NK-92 (cell line): Measurements from ENCODE around the gene C11orf86.
"Not testable (repeated sequence)": the region's sequence is repeated elsewhere in the genome, so short reads cannot be mapped to it uniquely, and the experiment has no call there.

Experiments
- DNase-seq: peaks from one replicate; lab custom pipeline; 2025; ENCODE audit not compliant: unreplicated experiment; lab: John Stamatoyannopoulos, UW

Gene C11orf86

GRCh38 chr11:66987924-66988637 is 13.0 kb downstream of the C11orf86 start:
- DNase-seq: no peak

- not testable (repeated sequence) for DNase-seq
These were observed 13.6 kb downstream of the C11orf86 start for GRCh38 chr11:66988741-66989140.

GRCh38 chr11:66989360-66989759 is 14.3 kb downstream of the C11orf86 start:
- DNase-seq: not testable (repeated sequence)

- DNase-seq: no peak
These were observed 16.9 kb downstream of the C11orf86 start for GRCh38 chr11:66992041-66992440.

- no peak for DNase-seq
These were observed 21.6 kb downstream of the C11orf86 start for GRCh38 chr11:66996609-66997273.

- no peak for DNase-seq
These were observed 24.5 kb downstream of the C11orf86 start for GRCh38 chr11:66999555-66999954.

GRCh38 chr11:67001332-67001731 is 26.2 kb downstream of the C11orf86 start:
- no peak for DNase-seq

- DNase-seq: no peak
These were observed 27.3 kb downstream of the C11orf86 start for GRCh38 chr11:67002297-67002913.

- no peak for DNase-seq
These were observed 27.9 kb downstream of the C11orf86 start for GRCh38 chr11:67002921-67003411.

GRCh38 chr11:67005200-67005599 is 30.1 kb downstream of the C11orf86 start:
- DNase-seq: not testable (repeated sequence)

- DNase-seq: no peak
These were observed 31.2 kb downstream of the C11orf86 start for GRCh38 chr11:67006029-67006884.

GRCh38 chr11:67007126-67007525 is 32.0 kb downstream of the C11orf86 start:
- DNase-seq: no peak

GRCh38 chr11:67010296-67010905 is 35.3 kb downstream of the C11orf86 start:
- no peak for DNase-seq

- DNase-seq: no peak
These were observed 38.5 kb downstream of the C11orf86 start for GRCh38 chr11:67013511-67014045.

GRCh38 chr11:67014343-67014742 is 39.2 kb downstream of the C11orf86 start:
- no peak for DNase-seq

- no peak for DNase-seq
These were observed 39.9 kb downstream of the C11orf86 start for GRCh38 chr11:67015048-67015447.

- DNase-seq: no peak
These were observed 41.4 kb downstream of the C11orf86 start for GRCh38 chr11:67016550-67016949.

- DNase-seq: no peak
These were observed 45.8 kb downstream of the C11orf86 start for GRCh38 chr11:67020949-67021348.

GRCh38 chr11:67022341-67022933 is 47.3 kb downstream of the C11orf86 start:
- DNase-seq: no peak
